PFSK-1 (cell line): ENCODE measurements around the gene NLRC3.

Source experiments
- POLR2AphosphoS5 ChIP-seq: IDR thresholded peaks from 2 replicates; pipeline ENCODE4 v1.6.1; 2012; ENCODE audit warnings: low read depth, mild to moderate bottlenecking, control low read depth, low read length, moderate library complexity
- REST ChIP-seq, 2 experiments: IDR thresholded peaks; 2 replicates each; pipeline versions ENCODE4 v1.6.1 to v1.8.0; 2011 to 2012; ENCODE audit warnings: low read depth in 2 of 2, low read length in 2 of 2, control low read depth in 1 of 2, inconsistent platforms in 1 of 2, mild to moderate bottlenecking in 1 of 2, moderate library complexity in 1 of 2; ENCODE audit not compliant: insufficient read depth in 1 of 2
- TAF1 ChIP-seq: IDR thresholded peaks from 2 replicates; pipeline ENCODE4 v1.6.1; 2012; ENCODE audit warnings: low read length, control low read depth, borderline replicate concordance; ENCODE audit not compliant: insufficient read depth

- no peak for TF ChIP-seq TAF1
- TF ChIP-seq REST (IDR thresholded peaks at IDR 0.05; ENCODE audit: insufficient read depth in 1 of 2, low read depth in 2 of 2, low read length in 2 of 2) = no peak
- TF ChIP-seq POLR2AphosphoS5 = no peak
These were observed 11.8 kb upstream of the NLRC3 start for GRCh38 chr16:3589001-3589400.
